Dermis microvascular lymphatic vessel endothelial cell (primary cell): ENCODE measurements around the gene BANP. TPM values are rescaled to one million over a fixed set of nuclear protein-coding genes. Genes with fewer than 3 reads are reported as not detected.
A peak's percentile ranks its signal among the peaks of the same experiment; 100 is the strongest.
"Not testable (repeated sequence)": the region's sequence is repeated elsewhere in the genome, so short reads cannot be mapped to it uniquely, and the experiment has no call there.

ENCODE experiments used
- DNase-seq, 2 donors: peaks; one replicate each; pipeline versions ENCODE4 v3.0.0 to v3.0.0-alpha.2; 2010; ENCODE audit warnings: low read depth in 2 of 2
- total RNA-seq: library from RNA; depleted of rRNA; stranded (reverse); fragments of >200 nt; gene quantifications from 2 replicates; pipeline ENCODE4 v1.2.1, GENCODE V29; 2014

The BANP gene, protein sequence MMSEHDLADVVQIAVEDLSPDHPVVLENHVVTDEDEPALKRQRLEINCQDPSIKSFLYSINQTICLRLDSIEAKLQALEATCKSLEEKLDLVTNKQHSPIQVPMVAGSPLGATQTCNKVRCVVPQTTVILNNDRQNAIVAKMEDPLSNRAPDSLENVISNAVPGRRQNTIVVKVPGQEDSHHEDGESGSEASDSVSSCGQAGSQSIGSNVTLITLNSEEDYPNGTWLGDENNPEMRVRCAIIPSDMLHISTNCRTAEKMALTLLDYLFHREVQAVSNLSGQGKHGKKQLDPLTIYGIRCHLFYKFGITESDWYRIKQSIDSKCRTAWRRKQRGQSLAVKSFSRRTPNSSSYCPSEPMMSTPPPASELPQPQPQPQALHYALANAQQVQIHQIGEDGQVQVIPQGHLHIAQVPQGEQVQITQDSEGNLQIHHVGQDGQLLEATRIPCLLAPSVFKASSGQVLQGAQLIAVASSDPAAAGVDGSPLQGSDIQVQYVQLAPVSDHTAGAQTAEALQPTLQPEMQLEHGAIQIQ
- 13.9 and 17.2 TPM in 2 replicates for total RNA-seq

DNA sequence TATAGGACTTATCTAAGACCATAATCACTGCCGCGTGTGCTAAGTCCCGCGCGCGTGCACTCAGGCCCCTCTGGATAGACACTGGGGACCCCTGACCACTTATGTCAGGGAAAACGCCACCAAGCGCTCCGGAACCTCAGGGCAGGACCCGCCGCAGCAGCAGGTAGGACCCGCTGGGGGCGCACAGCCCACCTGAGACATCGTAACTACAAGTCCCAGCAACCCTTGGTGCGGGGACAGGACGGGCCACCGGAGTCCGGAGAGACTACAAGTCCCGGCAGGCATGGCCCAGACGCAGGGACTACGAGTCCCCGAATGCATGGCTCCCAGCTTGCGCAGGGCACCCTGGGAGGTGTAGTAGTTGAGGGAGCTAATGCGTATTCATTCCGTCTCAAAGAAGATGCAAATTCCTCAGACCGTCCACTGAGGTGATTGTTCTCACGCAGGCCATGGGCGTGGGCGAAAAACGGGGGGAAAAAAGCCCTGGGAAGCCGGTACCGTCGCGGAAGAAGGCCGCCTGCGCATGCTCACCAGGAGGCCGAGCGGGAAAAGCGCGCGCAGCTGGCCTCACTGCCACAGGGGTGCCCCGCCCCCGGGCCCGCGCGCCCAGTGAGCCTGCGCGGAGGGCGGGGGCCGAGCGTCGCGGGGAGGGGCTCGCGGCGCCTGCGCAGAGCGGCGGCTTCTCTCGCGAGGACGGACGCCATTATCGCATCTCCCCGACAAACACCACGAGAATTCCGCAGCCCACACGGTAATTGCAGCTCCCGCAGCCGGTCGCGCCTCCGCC is at the start of gene BANP:
BANP (plus strand) TSS at position 670 of the 787 bp plus-strand sequence. CDS start 23,682 bp downstream, outside the sequence.
- DNase-seq = peak; percentile 99

DNA sequence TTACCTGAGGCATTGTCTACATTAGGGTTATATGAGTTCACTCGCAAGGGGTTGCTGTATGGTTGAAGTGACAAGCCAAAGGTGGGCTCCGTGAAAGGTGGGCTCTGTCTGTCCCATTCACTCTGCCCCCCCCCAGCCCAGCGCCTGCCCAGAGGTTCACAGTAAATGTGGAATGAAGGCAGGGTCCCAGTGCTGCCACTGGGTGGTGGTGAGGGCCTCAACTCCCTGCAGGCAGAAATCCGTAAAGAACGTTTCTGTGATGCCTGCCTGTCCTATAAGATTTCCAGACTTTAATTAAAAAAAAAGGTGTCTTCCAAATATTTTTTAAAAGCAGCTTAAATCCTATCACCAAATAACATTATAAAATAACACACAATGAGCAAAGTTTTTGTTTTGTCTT is 46.3 kb upstream of the BANP start:
- DNase-seq = not testable (repeated sequence)

DNA sequence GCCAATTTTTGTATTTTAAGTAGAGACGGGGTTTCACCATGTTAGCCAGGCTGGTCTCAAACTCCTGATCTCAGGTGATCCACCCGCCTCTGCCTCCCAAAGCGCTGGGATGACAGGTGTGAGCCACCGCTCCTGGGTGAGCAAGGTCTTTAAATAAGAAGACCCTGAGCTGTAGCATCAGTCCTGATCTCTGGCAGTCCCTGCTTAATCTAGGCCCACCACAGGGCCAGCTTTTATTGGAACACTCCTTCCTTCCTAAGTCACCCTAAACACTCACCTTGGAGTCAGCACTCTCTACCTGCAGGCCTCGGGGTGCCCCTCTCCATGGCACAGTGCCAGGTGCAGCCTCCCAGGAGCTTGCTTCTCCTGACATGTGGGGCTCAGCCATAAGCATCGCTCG is 45.7 kb upstream of the BANP start:
- DNase-seq = not testable (repeated sequence)

DNA sequence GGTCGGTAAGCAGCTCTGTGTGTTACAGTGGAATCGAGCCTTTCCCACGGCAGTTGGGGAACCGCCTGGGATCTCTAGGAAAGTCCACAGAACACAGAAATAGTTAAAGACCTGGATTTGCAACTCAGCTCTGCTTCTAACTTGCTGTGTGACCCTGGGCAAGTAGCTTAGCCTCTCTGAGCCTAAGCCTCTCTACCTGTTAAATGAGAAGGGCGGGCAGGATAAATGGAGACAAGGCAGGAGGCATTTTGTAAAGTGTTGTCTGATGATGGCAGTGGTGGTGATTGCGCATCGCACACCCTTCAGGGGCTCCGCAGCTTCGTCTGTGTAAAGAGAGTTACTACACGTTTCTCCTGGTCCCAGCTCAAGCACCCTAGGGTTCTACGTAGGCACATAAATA is 43.1 kb upstream of the BANP start:
- DNase-seq = not testable (repeated sequence)

- peak; percentile 11 to 41 for DNase-seq
Observed at GRCh38 chr16:87909203-87909935, 41.9 kb upstream of the BANP start.

- DNase-seq = not testable (repeated sequence)
Observed at GRCh38 chr16:87911106-87911763, 40.0 kb upstream of the BANP start.

DNA sequence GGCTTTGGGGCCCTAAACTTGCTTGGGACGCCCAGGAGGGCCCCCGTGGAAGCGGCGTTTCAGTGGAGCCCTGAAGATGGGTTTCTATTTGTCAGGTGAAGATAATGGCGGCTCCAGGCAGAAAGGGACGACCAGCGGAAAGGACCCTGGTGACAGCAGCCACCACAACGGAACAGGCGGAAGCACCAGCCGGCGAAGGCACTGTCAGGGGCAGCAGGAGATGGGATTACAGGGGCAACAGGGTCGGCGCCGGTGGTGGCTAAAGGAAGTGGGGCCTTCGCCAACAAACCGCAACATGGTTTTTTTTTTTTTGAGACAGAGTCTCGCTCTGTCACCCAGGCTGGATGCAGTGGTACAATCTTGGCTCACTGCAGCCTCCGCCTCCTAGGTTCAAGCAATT is 38.5 kb upstream of the BANP start:
- DNase-seq = not testable (repeated sequence)

GRCh38 chr16:87914021-87914725 is 37.1 kb upstream of the BANP start:
- DNase-seq = not testable (repeated sequence)

DNA sequence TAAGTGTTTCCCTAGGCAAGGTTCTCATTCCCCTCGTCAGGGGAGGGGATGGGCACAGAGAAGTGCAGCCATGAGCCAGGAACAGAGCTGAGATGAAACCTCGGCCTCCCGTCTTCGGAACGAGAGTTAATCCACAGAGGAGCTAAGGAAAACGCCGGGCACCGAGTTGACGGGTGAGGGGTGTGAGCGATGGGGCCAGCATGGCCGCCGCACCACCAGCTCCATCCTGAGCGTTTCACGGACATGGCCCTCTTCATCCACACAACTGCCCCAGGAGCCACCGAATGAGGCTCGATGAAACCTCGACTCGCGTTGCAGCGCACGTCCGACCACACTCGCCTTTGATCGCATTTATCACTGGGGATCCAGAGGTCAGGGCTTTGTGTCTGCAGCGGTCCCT is 36.4 kb upstream of the BANP start:
- DNase-seq = no peak

DNA sequence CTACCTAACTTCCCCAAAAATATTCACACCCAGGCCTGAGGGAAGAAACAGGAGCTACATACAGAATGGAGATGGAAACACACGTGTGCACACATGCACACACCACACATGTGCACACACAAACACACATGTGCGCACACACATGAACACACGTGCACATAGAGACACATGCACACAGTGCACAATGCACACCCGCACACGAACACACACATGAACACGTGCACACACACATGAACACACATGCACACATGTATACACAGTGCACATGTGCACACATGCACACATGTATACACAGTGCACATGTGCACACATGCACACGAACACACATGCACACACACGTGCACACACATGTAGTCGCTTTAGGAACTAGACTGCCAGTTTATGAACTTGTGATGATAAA is 33.7 kb upstream of the BANP start:
- DNase-seq = no peak

DNA sequence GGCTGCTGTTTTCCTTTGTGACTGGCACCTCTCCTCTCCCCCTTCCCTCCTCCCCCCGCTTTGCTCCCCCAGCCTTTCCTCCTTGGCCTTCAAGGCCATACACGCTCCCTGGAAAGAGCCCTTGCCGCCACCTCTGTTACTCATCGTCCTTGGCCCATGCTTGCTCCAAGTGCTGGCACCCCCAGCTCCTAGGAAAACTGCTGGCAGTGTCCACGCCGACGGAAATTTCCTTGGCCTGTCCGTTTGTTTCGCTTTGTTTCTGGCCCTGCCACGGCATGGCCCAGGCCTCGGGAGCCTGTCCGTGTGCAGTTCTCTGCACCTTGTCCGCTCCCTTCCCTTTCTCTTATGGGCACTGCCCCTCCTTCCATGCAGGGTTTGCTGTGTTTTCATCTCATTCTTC is 32.9 kb upstream of the BANP start:
- DNase-seq = no peak

GRCh38 chr16:87918866-87919680 is 32.2 kb upstream of the BANP start:
- DNase-seq = no peak

DNA sequence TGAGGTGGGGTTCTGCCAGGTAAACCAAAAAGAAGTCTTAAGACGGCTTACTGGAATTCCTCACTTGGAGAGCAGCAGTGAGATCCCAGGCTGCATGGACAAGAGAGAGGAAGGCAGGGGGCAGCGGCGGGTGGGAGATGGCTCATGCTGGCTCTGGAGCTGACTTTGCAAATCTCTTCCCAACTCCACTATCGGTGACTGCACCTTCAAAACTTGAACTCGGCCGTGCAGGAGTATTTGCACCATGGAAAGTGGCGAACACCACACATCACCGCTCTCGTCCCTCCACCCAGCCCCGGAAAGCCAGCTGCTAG is 31.6 kb upstream of the BANP start:
- no peak for DNase-seq

DNA sequence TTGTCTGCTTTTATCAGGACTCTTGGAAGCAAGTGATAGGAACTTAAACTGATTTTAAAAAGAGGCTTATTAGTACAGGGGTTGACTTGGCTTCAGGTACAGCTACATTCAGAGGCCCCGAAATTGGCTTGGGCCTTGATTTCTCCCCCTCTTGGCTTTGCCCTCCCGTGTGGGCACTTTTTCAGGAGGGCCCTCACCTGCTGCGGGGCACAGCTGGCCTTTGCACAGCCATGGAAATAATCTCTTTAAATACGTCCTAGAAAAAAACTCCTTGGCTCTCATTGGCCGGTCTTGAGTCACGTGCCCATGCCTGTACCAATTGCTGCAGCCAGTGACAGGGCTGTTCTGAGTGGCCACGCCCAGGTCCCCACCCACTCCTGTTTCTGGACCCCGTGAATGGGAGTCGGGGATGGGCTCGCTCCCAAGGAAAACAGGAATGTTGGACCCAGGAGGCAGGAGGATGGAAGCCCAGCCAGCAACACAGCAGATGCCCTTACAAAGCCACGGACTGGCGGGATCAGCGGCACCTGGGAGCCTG is 29.9 kb upstream of the BANP start:
- DNase-seq = no peak

GRCh38 chr16:87922250-87922871 is 28.9 kb upstream of the BANP start:
- DNase-seq = no peak

GRCh38 chr16:87924041-87924810 is 27.0 kb upstream of the BANP start:
- no peak for DNase-seq

GRCh38 chr16:87924811-87925670 is 26.2 kb upstream of the BANP start:
- no peak for DNase-seq
